ENCODE results near the gene MAP3K7CL.
A peak's percentile ranks its signal among the peaks of the same experiment; 100 is the strongest.
"Not testable (repeated sequence)": the region's sequence is repeated elsewhere in the genome, so short reads cannot be mapped to it uniquely, and the experiment has no call there.

MAP3K7CL gene

DNA sequence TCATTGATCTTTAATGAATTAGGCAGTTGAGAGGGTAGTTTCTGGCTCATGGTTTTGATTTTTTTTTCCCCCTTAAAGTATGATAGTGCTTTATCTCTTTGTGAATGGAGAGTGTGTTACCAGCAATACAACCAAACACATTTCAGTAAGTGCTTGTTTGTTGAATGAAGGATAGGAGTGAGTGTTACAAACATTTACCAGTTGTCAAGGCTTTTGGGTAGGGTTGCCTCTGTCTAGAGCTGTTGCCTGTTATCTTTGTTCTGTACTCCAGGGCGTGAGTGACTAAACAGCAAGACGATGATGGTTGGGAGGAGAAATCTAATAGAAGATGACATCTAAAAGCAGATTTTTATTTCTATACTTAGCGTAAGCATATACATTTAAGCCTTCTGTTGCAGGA lies 21.5 kb downstream of the MAP3K7CL start:
- Histone ChIP-seq H3K4me3 (ENCODE audit: low read length in 2 of 2) (no peak overlapping the region), H3K27me3 (ENCODE audit: control insufficient read depth in 2 of 2, insufficient read depth in 2 of 2, low read length in 2 of 2) (peaks cover 0 to 2% of the 10 kb centered on the region in 2 donors), H3K9ac (ENCODE audit: low read depth in 1 of 2, low read length in 2 of 2) (no peak overlapping the region), H3K4me1 (ENCODE audit: control insufficient read depth in 2 of 2, insufficient read depth in 2 of 2, low read length in 2 of 2) (no peaks in the 10 kb centered on the region), H3K36me3 (ENCODE audit: control insufficient read depth in 2 of 2, insufficient read depth in 2 of 2, low read length in 2 of 2) (no peaks in the 10 kb centered on the region), H3K27ac (ENCODE audit: low read depth in 2 of 2, low read length in 2 of 2) (no peak overlapping the region), H3K9me3 (ENCODE audit: control insufficient read depth in 2 of 2, low read length in 2 of 2) (no peaks in the 10 kb centered on the region)

- Histone ChIP-seq H3K27ac (ENCODE audit: low read depth in 2 of 2, low read length in 2 of 2) (no peak overlapping the region), H3K4me3 (ENCODE audit: low read length in 2 of 2) (no peak overlapping the region), H3K9ac (ENCODE audit: low read depth in 1 of 2, low read length in 2 of 2) (no peak overlapping the region), H3K4me1 (ENCODE audit: control insufficient read depth in 2 of 2, insufficient read depth in 2 of 2, low read length in 2 of 2) (no peaks in the 10 kb centered on the region), H3K36me3 (ENCODE audit: control insufficient read depth in 2 of 2, insufficient read depth in 2 of 2, low read length in 2 of 2) (no peaks in the 10 kb centered on the region), H3K27me3 (ENCODE audit: control insufficient read depth in 2 of 2, insufficient read depth in 2 of 2, low read length in 2 of 2) (peaks cover 0 to 2% of the 10 kb centered on the region in 2 donors), H3K9me3 (ENCODE audit: control insufficient read depth in 2 of 2, low read length in 2 of 2) (no peaks in the 10 kb centered on the region)
Observed at GRCh38 chr21:29152916-29153315, 22.5 kb downstream of the MAP3K7CL start.

DNA sequence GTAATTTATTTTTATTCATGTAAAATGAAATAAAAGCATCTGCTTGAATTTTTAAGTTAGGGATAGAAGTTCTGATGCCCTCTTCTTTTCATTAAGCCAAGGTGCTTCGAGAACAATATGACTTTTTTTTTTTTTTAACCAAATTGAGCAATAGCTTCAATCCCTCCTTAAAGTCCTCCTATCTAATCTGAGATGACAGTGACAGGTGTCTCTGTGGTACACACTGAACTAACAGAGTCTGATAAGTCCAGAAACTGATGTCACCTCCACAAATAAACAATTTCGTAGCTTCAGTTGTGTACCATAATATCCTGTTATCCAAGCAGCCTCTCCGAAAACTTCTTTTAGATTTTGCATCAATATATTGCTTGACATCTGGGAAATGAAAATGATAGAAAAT lies 23.8 kb downstream of the MAP3K7CL start:
- H3K4me1 ChIP-seq (ENCODE audit: control insufficient read depth in 2 of 2, insufficient read depth in 2 of 2, low read length in 2 of 2): no peaks in the 10 kb centered on the region
- H3K4me3 ChIP-seq (ENCODE audit: low read length in 2 of 2): no peak overlapping the region
- no peak overlapping the region for H3K9ac ChIP-seq (ENCODE audit: low read depth in 1 of 2, low read length in 2 of 2)
- H3K9me3 ChIP-seq (ENCODE audit: control insufficient read depth in 2 of 2, low read length in 2 of 2): no peaks in the 10 kb centered on the region
- H3K27me3 ChIP-seq (ENCODE audit: control insufficient read depth in 2 of 2, insufficient read depth in 2 of 2, low read length in 2 of 2): peaks cover 0 to 2% of the 10 kb centered on the region in 2 donors
- no peak overlapping the region for H3K27ac ChIP-seq (ENCODE audit: low read depth in 2 of 2, low read length in 2 of 2)
- no peaks in the 10 kb centered on the region for H3K36me3 ChIP-seq (ENCODE audit: control insufficient read depth in 2 of 2, insufficient read depth in 2 of 2, low read length in 2 of 2)

DNA sequence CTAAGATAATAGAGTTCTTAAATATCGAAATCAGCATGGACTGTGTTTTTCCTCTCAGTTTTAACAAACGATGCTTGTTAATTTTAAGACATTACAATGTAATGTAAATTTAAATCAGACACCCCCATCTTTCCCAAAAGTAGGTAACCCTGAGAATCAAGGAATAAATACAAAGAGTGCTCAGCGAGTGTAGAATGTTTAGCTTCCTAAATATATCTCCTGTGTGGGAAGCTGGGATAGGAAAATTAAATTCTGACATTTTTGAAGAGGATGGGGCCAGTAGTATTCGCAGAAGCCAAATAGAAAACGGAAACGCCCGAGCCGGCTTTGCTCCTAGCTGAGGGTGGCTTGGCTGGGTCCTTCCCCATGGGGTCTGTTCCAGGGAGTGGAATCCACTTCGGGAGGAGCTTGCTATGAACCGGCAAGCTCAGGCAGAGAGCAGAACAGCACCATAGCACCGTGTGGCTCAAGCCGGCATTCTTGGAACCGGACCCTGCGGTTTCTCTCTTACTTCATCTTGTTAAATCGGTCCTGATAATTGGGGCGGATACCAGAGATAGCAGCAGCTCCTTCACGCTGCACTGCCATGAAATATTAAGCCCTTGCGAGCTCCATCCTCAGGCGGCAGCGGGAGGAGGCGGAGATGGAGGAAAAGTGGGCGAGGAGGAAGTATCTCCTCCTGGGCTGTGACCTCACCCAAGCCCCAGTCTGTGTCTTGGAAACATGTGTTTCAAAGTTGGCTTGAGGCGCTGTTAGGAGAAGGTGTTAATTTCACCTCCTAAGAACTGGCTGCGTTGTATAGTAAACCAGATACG lies 24.9 kb downstream of the MAP3K7CL start:
- H3K4me1 ChIP-seq (ENCODE audit: control insufficient read depth in 2 of 2, insufficient read depth in 2 of 2, low read length in 2 of 2): no peaks in the 10 kb centered on the region
- H3K9ac ChIP-seq (ENCODE audit: low read depth in 1 of 2, low read length in 2 of 2): no peak overlapping the region
- H3K27ac ChIP-seq (ENCODE audit: low read depth in 2 of 2, low read length in 2 of 2): no peak overlapping the region
- H3K9me3 ChIP-seq (ENCODE audit: control insufficient read depth in 2 of 2, low read length in 2 of 2): no peaks in the 10 kb centered on the region
- H3K27me3 ChIP-seq (ENCODE audit: control insufficient read depth in 2 of 2, insufficient read depth in 2 of 2, low read length in 2 of 2): peaks cover 0 to 2% of the 10 kb centered on the region in 2 donors
- no peaks in the 10 kb centered on the region for H3K36me3 ChIP-seq (ENCODE audit: control insufficient read depth in 2 of 2, insufficient read depth in 2 of 2, low read length in 2 of 2)
- peak overlapping the region in 1 of 2 donors; percentile 58 for H3K4me3 ChIP-seq (ENCODE audit: low read length in 2 of 2)

- no peaks in the 10 kb centered on the region for H3K36me3 ChIP-seq (ENCODE audit: control insufficient read depth in 2 of 2, insufficient read depth in 2 of 2, low read length in 2 of 2)
- no peak overlapping the region for H3K27ac ChIP-seq (ENCODE audit: low read depth in 2 of 2, low read length in 2 of 2)
- no peaks in the 10 kb centered on the region for H3K9me3 ChIP-seq (ENCODE audit: control insufficient read depth in 2 of 2, low read length in 2 of 2)
- H3K9ac ChIP-seq (ENCODE audit: low read depth in 1 of 2, low read length in 2 of 2): no peak overlapping the region
- H3K27me3 ChIP-seq (ENCODE audit: control insufficient read depth in 2 of 2, insufficient read depth in 2 of 2, low read length in 2 of 2): peaks cover 0 to 2% of the 10 kb centered on the region in 2 donors
- H3K4me1 ChIP-seq (ENCODE audit: control insufficient read depth in 2 of 2, insufficient read depth in 2 of 2, low read length in 2 of 2): no peaks in the 10 kb centered on the region
- peak overlapping the region in 1 of 2 donors; percentile 58 for H3K4me3 ChIP-seq (ENCODE audit: low read length in 2 of 2)
Observed at GRCh38 chr21:29155933-29156260, 25.5 kb downstream of the MAP3K7CL start.

DNA sequence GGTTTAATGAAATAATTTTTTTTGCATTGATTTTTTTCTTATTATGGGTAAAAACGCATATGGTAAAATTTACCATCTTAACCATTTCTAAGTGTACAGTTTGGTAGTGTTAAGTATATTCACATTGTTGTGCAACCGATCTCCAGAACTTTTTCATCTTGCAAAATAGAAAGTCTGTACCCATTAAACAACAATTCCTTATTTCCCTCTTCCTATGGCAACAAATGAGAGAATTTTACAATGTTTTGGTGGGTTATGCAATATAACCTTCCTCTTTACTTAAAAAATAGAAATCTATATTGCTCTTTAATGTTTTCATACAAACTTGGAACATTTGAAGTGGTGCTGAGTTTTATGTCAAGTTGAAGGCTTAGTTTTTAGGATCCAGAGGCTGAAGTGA lies 26.6 kb downstream of the MAP3K7CL start:
- Histone ChIP-seq H3K4me3 (ENCODE audit: low read length in 2 of 2) (no peak overlapping the region), H3K27ac (ENCODE audit: low read depth in 2 of 2, low read length in 2 of 2) (no peak overlapping the region), H3K27me3 (ENCODE audit: control insufficient read depth in 2 of 2, insufficient read depth in 2 of 2, low read length in 2 of 2) (peaks cover 0 to 2% of the 10 kb centered on the region in 2 donors), H3K4me1 (ENCODE audit: control insufficient read depth in 2 of 2, insufficient read depth in 2 of 2, low read length in 2 of 2) (no peaks in the 10 kb centered on the region), H3K9me3 (ENCODE audit: control insufficient read depth in 2 of 2, low read length in 2 of 2) (no peaks in the 10 kb centered on the region), H3K36me3 (ENCODE audit: control insufficient read depth in 2 of 2, insufficient read depth in 2 of 2, low read length in 2 of 2) (no peaks in the 10 kb centered on the region), H3K9ac (ENCODE audit: low read depth in 1 of 2, low read length in 2 of 2) (no peak overlapping the region)

GRCh38 chr21:29159842-29160241 lies 29.4 kb downstream of the MAP3K7CL start:
- Histone ChIP-seq H3K9ac (ENCODE audit: low read depth in 1 of 2, low read length in 2 of 2) (no peak overlapping the region), H3K9me3 (ENCODE audit: control insufficient read depth in 2 of 2, low read length in 2 of 2) (no peaks in the 10 kb centered on the region), H3K27ac (ENCODE audit: low read depth in 2 of 2, low read length in 2 of 2) (no peak overlapping the region)

DNA sequence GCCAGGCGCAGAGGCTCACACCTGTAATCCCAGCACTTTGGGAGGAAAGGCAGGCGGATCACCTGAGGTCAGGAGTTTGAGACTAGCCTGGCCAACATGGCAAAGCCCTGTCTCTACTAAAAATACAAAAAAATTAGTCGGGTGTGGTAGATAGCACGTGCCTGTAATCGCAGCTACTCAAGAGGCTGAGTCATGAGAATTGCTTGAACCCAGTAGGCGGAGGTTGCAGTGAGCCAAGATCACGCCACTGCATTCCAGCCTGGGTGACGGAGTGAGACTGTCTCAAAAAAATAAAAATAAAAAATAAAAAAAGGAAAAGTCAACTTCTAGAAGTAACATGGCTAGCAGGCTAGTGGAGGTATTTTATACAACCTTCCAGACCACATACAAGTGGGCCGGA lies 32.4 kb downstream of the MAP3K7CL start:
- not testable (repeated sequence) for H3K9ac ChIP-seq (ENCODE audit: low read depth in 1 of 2, low read length in 2 of 2); H3K9me3 ChIP-seq (ENCODE audit: control insufficient read depth in 2 of 2, low read length in 2 of 2); H3K27ac ChIP-seq (ENCODE audit: low read depth in 2 of 2, low read length in 2 of 2); H3K27me3 ChIP-seq (ENCODE audit: control insufficient read depth in 2 of 2, insufficient read depth in 2 of 2, low read length in 2 of 2); H3K4me1 ChIP-seq (ENCODE audit: control insufficient read depth in 2 of 2, insufficient read depth in 2 of 2, low read length in 2 of 2); H3K36me3 ChIP-seq (ENCODE audit: control insufficient read depth in 2 of 2, insufficient read depth in 2 of 2, low read length in 2 of 2); H3K4me3 ChIP-seq (ENCODE audit: low read length in 2 of 2)

More at GRCh38 chr21:29159842-29160241, 29.4 kb downstream of the MAP3K7CL start:
- Histone ChIP-seq H3K27me3 (ENCODE audit: control insufficient read depth in 2 of 2, insufficient read depth in 2 of 2, low read length in 2 of 2) (peaks cover 0 to 2% of the 10 kb centered on the region in 2 donors), H3K36me3 (ENCODE audit: control insufficient read depth in 2 of 2, insufficient read depth in 2 of 2, low read length in 2 of 2) (no peaks in the 10 kb centered on the region), H3K4me1 (ENCODE audit: control insufficient read depth in 2 of 2, insufficient read depth in 2 of 2, low read length in 2 of 2) (no peaks in the 10 kb centered on the region), H3K4me3 (ENCODE audit: low read length in 2 of 2) (no peak overlapping the region)

DNA sequence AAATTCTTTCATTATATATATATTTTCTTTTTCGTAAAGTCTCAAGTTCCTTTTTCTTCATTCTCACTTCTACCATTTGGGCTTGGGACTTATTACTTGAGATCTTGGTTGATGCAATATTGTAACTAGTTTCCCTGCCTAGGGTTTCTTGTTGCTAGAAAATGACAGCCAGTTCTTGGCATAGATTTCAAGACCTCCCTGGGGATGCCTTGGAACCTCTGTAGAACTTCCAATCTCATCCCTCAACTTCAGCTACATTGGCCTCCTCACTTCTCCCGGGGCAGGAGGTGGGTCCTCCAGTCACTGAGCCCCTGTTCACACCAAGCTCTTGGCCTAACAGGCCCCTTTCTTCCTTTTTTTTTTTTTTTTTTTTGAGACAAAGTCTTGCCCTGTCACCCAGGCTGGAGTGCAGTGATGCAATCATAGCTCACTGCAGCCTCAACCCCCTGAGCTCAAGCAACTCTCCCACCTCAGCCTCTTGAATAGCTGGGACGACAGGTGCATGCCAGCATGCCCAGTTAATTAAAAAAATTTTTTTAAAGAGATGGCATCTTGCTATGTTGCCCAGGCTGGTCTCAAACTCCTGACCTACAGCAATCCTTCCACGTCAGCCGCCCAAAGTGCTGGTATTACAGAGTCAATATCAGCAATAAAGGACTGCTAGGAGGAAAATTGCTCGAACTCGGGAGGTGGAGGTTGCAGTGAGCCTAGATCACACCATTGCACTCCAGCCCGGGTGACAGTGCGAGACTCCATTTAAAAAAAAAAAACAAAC lies 33.1 kb downstream of the MAP3K7CL start:
- Histone ChIP-seq H3K4me3 (ENCODE audit: low read length in 2 of 2) (no peak overlapping the region), H3K27ac (ENCODE audit: low read depth in 2 of 2, low read length in 2 of 2) (no peak overlapping the region), H3K9me3 (ENCODE audit: control insufficient read depth in 2 of 2, low read length in 2 of 2) (no peaks in the 10 kb centered on the region), H3K27me3 (ENCODE audit: control insufficient read depth in 2 of 2, insufficient read depth in 2 of 2, low read length in 2 of 2) (no peaks in the 10 kb centered on the region), H3K9ac (ENCODE audit: low read depth in 1 of 2, low read length in 2 of 2) (no peak overlapping the region), H3K36me3 (ENCODE audit: control insufficient read depth in 2 of 2, insufficient read depth in 2 of 2, low read length in 2 of 2) (no peaks in the 10 kb centered on the region), H3K4me1 (ENCODE audit: control insufficient read depth in 2 of 2, insufficient read depth in 2 of 2, low read length in 2 of 2) (no peaks in the 10 kb centered on the region)

DNA sequence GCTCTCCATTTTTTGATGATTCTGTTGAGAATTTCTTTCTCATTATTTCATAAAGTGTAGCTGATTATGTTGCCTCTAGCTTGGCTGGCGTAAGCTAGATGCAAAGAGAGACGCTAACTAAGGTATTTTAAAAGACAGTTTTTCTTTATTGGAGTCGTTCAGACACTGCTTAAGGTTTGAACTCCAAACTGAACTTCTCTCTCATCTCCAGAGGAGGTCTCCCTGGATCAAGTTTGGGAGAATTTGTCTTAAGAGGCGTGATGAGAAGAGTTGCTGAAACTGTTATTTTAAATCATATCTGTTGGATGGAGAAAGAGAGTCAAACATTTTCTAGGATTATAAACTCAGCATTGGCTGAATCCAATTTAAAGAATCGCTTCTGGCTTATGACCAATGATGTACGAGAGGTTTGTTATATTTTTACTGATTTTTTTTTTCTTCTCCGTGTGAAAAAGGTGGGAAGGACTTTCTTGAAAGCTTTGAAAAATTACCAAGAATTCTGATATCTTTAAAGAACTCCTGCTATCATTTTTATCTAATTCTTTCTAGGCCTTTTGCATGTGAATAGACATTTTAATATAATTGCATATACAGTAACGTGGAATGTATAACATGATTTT lies 34.0 kb downstream of the MAP3K7CL start:
- Histone ChIP-seq H3K4me3 (ENCODE audit: low read length in 2 of 2) (no peak overlapping the region), H3K9ac (ENCODE audit: low read depth in 1 of 2, low read length in 2 of 2) (no peak overlapping the region), H3K27ac (ENCODE audit: low read depth in 2 of 2, low read length in 2 of 2) (no peak overlapping the region), H3K36me3 (ENCODE audit: control insufficient read depth in 2 of 2, insufficient read depth in 2 of 2, low read length in 2 of 2) (no peaks in the 10 kb centered on the region), H3K4me1 (ENCODE audit: control insufficient read depth in 2 of 2, insufficient read depth in 2 of 2, low read length in 2 of 2) (no peaks in the 10 kb centered on the region), H3K9me3 (ENCODE audit: control insufficient read depth in 2 of 2, low read length in 2 of 2) (no peaks in the 10 kb centered on the region), H3K27me3 (ENCODE audit: control insufficient read depth in 2 of 2, insufficient read depth in 2 of 2, low read length in 2 of 2) (no peaks in the 10 kb centered on the region)
